ENCODE results near the gene PON1. TPM values are rescaled to one million over a fixed set of nuclear protein-coding genes. Genes with fewer than 3 reads are reported as not detected.

PON1 gene
- polyA plus RNA-seq, 1 donor from 2014 or later: 0.25 TPM

- Histone ChIP-seq H2AFZ (ENCODE audit: low read depth, low read length) (no peak overlapping the region), H3K4me3 (ENCODE audit: low read length) (no peak overlapping the region), H3K79me2 (replicated peaks; ENCODE audit: insufficient read depth, low read length) (no peaks in the 10 kb centered on the region), H3K9ac (ENCODE audit: low read length) (no peak overlapping the region), H3K27ac (ENCODE audit: low read length) (peak overlapping the region; percentile 68), H3K4me2 (ENCODE audit: low read length) (no peak overlapping the region), H3K9me2 (ENCODE audit: insufficient read depth, low read length) (no peaks in the 10 kb centered on the region), H3K9me3 (ENCODE audit: low read length) (no peaks in the 10 kb centered on the region), H4K20me1 (ENCODE audit: insufficient read depth) (no peaks in the 10 kb centered on the region), H3F3A (ENCODE audit: insufficient read depth, low read length, poor library complexity, severe bottlenecking) (peaks cover 5% of the 10 kb centered on the region), H3K36me3 (ENCODE audit: insufficient read depth, low read length) (no peaks in the 10 kb centered on the region), H3K27me3 (ENCODE audit: insufficient read depth, low read depth, low read length) (no peaks in the 10 kb centered on the region)
- TF ChIP-seq POLR2AphosphoS5 (IDR thresholded peaks at IDR 0.05) (no peak), SMC3 (conservative IDR thresholded peaks at IDR 0.05; ENCODE audit: poor library complexity) (no peak), MXI1 (conservative IDR thresholded peaks at IDR 0.05; ENCODE audit: poor library complexity, severe bottlenecking) (no peak), EZH2 (IDR thresholded peaks at IDR 0.05; ENCODE audit: borderline replicate concordance, insufficient read depth, low read length, poor library complexity, severe bottlenecking) (no peak), RAD21 (conservative IDR thresholded peaks at IDR 0.05) (no peak), EP300 (conservative IDR thresholded peaks at IDR 0.05; ENCODE audit: poor library complexity, severe bottlenecking) (no peak), CTCF (IDR thresholded peaks at IDR 0.05; ENCODE audit: poor library complexity, severe bottlenecking) (no peak), REST (IDR thresholded peaks at IDR 0.05; ENCODE audit: borderline replicate concordance) (no peak), TAF1 (IDR thresholded peaks at IDR 0.05; ENCODE audit: low read depth) (no peak)
Observed at GRCh38 chr7:95330204-95330960, 6.0 kb upstream of the PON1 start.

DNA sequence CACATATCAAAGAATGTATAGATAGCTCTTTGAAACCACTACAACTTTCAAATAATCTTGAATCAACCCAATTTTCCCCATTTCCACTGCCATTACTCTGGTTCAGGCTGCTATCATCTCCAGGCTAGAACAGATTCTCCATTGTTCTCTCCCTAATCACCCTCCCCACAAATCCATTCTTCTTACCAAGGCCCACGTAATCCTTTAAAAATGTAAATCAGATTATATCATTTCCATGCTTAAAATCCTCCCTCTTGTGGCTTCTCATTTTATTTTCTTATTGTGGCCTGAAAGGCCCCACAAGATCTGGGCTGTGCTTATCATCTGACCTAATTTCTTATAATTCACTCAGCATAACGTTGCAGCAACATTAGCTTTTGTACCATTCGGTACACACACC lies 3.0 kb upstream of the PON1 start:
- Histone ChIP-seq H3K4me2 (ENCODE audit: low read length) (no peak overlapping the region), H4K20me1 (ENCODE audit: insufficient read depth) (no peaks in the 10 kb centered on the region), H3F3A (ENCODE audit: insufficient read depth, low read length, poor library complexity, severe bottlenecking) (peaks cover 5% of the 10 kb centered on the region), H3K27ac (ENCODE audit: low read length) (no peak overlapping the region), H2AFZ (ENCODE audit: low read depth, low read length) (no peak overlapping the region), H3K4me3 (ENCODE audit: low read length) (no peak overlapping the region), H3K79me2 (replicated peaks; ENCODE audit: insufficient read depth, low read length) (no peaks in the 10 kb centered on the region), H3K9me2 (ENCODE audit: insufficient read depth, low read length) (no peaks in the 10 kb centered on the region), H3K27me3 (ENCODE audit: insufficient read depth, low read depth, low read length) (no peaks in the 10 kb centered on the region), H3K9ac (ENCODE audit: low read length) (no peak overlapping the region), H3K9me3 (ENCODE audit: low read length) (no peaks in the 10 kb centered on the region), H3K36me3 (ENCODE audit: insufficient read depth, low read length) (no peaks in the 10 kb centered on the region)
- no peak for TF ChIP-seq RAD21 (conservative IDR thresholded peaks at IDR 0.05)
- TF ChIP-seq SMC3 (conservative IDR thresholded peaks at IDR 0.05; ENCODE audit: poor library complexity): no peak
- no peak for TF ChIP-seq MXI1 (conservative IDR thresholded peaks at IDR 0.05; ENCODE audit: poor library complexity, severe bottlenecking)
- TF ChIP-seq CTCF (IDR thresholded peaks at IDR 0.05; ENCODE audit: poor library complexity, severe bottlenecking): no peak
- no peak for TF ChIP-seq EZH2 (IDR thresholded peaks at IDR 0.05; ENCODE audit: borderline replicate concordance, insufficient read depth, low read length, poor library complexity, severe bottlenecking)
- TF ChIP-seq REST (IDR thresholded peaks at IDR 0.05; ENCODE audit: borderline replicate concordance): no peak
- TF ChIP-seq POLR2AphosphoS5 (IDR thresholded peaks at IDR 0.05): no peak
- TF ChIP-seq TAF1 (IDR thresholded peaks at IDR 0.05; ENCODE audit: low read depth): no peak
- no peak for TF ChIP-seq EP300 (conservative IDR thresholded peaks at IDR 0.05; ENCODE audit: poor library complexity, severe bottlenecking)

Data from neural cell (in vitro differentiated cells).